SK-N-SH (cell line): ENCODE data around the gene CIBAR2.
A peak's percentile ranks its signal among the peaks of the same experiment; 100 is the strongest.

ENCODE experiments used
- CTCF ChIP-seq: fragments of 200-600 bp; sonication (generic); IDR thresholded peaks from 2 replicates; pipeline ENCODE4 v1.6.1; 2017; ENCODE audit warnings: antibody characterized with exemption, mild to moderate bottlenecking, moderate library complexity
- EZH2phosphoT487 ChIP-seq: fragments of 200-600 bp; sonication (generic); IDR thresholded peaks from 2 replicates; pipeline ENCODE4 v1.6.1; 2017; ENCODE audit warnings: low read depth, mixed run types, mild to moderate bottlenecking, antibody characterized with exemption, moderate library complexity, borderline replicate concordance
- JUND ChIP-seq: IDR thresholded peaks from 2 replicates; pipeline ENCODE4 v1.4.0; 2012
- MAX ChIP-seq: IDR thresholded peaks from 2 replicates; pipeline ENCODE4 v1.4.0; 2012; ENCODE audit warnings: low read depth
- REST ChIP-seq: IDR thresholded peaks from 2 replicates; pipeline ENCODE4 v1.6.1; 2012; ENCODE audit warnings: mild to moderate bottlenecking, low read depth, low read length, moderate library complexity
- RXRA ChIP-seq: IDR thresholded peaks from 2 replicates; pipeline ENCODE4 v1.4.0; 2012; ENCODE audit warnings: low read depth, mild to moderate bottlenecking, borderline replicate concordance
- USF2 ChIP-seq: fragments of 150-350 bp; IDR thresholded peaks from 2 replicates; pipeline ENCODE4 v1.6.1; 2017; ENCODE audit warnings: antibody characterized with exemption, low read length, low read depth, borderline replicate concordance

- TF ChIP-seq CTCF (peak; percentile 98), REST (no peak), JUND (no peak), EZH2phosphoT487 (no peak), MAX (no peak), RXRA (peak; percentile 9; the same call in 1 of the 2 replicates), USF2 (no peak)
Measured at GRCh38 chr16:85114909-85115567, 2.8 kb upstream of the CIBAR2 start.
